ENCODE data around the gene IFI30. TPM values are rescaled to one million over a fixed set of nuclear protein-coding genes. Genes with fewer than 3 reads are reported as not detected.

IFI30 gene
- total RNA-seq, 4 donors from 2014 or later: 11.3 to 90.5 (median 25.7) TPM

DNA sequence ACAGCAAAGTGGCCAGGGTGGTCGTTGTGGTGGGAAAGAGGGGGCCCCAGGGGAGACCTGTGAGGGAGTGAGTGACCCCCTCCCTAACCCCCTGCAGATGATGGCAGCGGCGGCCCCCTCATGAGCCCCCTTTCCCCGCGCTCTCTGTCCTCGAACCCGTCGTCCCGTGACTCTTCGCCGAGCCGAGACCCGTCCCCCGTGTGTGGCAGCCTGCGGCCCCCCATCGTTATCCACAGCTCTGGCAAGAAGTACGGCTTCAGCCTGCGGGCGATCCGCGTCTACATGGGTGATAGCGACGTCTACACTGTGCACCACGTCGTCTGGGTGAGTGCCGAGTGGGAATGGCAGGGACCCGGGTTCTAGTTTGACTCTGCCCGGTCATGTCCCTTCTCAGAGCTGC is 28.7 kb upstream of the IFI30 start:
- intact Hi-C loops (cut with DNase I): no loop called here

DNA sequence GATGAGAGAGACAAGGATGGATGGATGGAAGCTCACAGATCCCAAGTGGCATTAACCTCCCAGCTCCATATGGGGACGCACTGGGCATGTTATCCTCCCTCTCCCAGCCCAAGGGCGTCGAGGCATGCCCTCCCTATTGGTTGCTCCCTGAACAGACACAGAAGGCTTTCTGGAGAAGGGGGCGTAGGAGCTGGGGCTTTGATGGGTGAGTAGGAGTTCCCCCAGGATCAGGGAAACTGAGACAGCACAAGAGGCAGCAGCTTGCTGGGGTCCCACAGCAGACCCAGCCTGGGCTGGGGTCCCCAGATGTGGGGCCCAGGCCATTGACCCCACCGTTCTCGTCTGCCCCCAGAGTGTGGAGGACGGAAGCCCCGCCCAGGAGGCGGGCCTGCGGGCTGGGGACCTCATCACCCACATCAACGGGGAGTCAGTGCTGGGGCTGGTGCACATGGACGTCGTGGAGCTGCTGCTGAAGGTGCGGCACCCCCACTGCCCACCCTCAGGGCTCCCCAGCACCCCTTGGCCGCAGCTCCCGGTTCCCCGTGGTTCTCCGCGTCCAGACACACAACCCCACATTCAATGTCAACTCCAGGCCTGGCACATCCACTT is 28.1 kb upstream of the IFI30 start:
- TF ChIP-seq, protein P1, sequence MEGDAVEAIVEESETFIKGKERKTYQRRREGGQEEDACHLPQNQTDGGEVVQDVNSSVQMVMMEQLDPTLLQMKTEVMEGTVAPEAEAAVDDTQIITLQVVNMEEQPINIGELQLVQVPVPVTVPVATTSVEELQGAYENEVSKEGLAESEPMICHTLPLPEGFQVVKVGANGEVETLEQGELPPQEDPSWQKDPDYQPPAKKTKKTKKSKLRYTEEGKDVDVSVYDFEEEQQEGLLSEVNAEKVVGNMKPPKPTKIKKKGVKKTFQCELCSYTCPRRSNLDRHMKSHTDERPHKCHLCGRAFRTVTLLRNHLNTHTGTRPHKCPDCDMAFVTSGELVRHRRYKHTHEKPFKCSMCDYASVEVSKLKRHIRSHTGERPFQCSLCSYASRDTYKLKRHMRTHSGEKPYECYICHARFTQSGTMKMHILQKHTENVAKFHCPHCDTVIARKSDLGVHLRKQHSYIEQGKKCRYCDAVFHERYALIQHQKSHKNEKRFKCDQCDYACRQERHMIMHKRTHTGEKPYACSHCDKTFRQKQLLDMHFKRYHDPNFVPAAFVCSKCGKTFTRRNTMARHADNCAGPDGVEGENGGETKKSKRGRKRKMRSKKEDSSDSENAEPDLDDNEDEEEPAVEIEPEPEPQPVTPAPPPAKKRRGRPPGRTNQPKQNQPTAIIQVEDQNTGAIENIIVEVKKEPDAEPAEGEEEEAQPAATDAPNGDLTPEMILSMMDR (IDR thresholded peaks at IDR 0.05): no peak
- no peak for TF ChIP-seq POLR2A (IDR thresholded peaks at IDR 0.05)
- intact Hi-C loops (cut with DNase I): no loop called here
- H3K27ac ChIP-seq: no peak overlapping the region
- no peak overlapping the region for H3K4me3 ChIP-seq
- WGBS, 2 donors: 90% methylated on average over 10 to 15 of the region's 19 CpGs
- H3K9me3 ChIP-seq: no peaks in the 10 kb centered on the region
- no peaks in the 10 kb centered on the region for H3K27me3 ChIP-seq
- no peak for DNase-seq
- peaks cover 13 to 78% (median 23%) of the 10 kb centered on the region in 3 donors for H3K36me3 ChIP-seq
- peaks cover 0 to 5% (median 0%) of the 10 kb centered on the region in 3 donors for H3K4me1 ChIP-seq

More for the DNA sequence above, 28.7 kb upstream of the IFI30 start:
- TF ChIP-seq POLR2A (IDR thresholded peaks at IDR 0.05): no peak
- TF ChIP-seq, protein P1 (IDR thresholded peaks at IDR 0.05): no peak
- no peaks in the 10 kb centered on the region for H3K27me3 ChIP-seq
- peaks cover 0 to 5% (median 0%) of the 10 kb centered on the region in 3 donors for H3K4me1 ChIP-seq
- H3K36me3 ChIP-seq: peaks cover 13 to 84% (median 23%) of the 10 kb centered on the region in 3 donors
- H3K27ac ChIP-seq: no peak overlapping the region
- 97 to 98% methylated on average over 13 to 17 of the region's 28 CpGs for WGBS, 2 donors
- DNase-seq: no peak
- H3K9me3 ChIP-seq: no peaks in the 10 kb centered on the region
- no peak overlapping the region for H3K4me3 ChIP-seq

DNA sequence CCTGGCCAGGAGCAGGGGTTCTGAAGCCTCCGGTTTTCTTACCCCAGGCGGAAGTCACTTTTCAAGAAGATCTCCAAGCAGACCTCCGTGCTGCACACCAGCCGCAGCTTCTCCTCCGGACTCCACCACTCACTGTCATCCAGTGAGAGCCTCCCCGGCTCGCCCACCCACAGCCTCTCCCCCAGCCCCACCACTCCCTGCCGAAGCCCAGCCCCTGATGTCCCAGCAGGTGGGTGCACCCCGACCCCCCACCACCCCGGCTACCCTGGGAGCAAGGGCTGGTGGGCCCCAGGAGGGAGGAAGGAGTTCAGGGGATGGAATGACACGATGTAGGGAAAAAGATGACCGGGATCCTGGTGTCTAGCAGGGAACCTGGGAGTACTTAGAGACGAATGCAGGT is 26.2 kb upstream of the IFI30 start:
- Histone ChIP-seq H3K27ac (no peak overlapping the region), H3K36me3 (peaks cover 13 to 59% (median 23%) of the 10 kb centered on the region in 3 donors), H3K4me1 (peaks cover 7 to 18% (median 10%) of the 10 kb centered on the region in 3 donors), H3K9me3 (no peaks in the 10 kb centered on the region), H3K27me3 (no peaks in the 10 kb centered on the region), H3K4me3 (no peak overlapping the region)
- DNase-seq: no peak
- intact Hi-C loops (cut with DNase I): no loop called here
- TF ChIP-seq POLR2A (IDR thresholded peaks at IDR 0.05): no peak
- TF ChIP-seq, protein P1 (IDR thresholded peaks at IDR 0.05): no peak
- 61 to 80% methylated on average over 1 to 3 of the region's 13 CpGs for WGBS, 2 donors

DNA sequence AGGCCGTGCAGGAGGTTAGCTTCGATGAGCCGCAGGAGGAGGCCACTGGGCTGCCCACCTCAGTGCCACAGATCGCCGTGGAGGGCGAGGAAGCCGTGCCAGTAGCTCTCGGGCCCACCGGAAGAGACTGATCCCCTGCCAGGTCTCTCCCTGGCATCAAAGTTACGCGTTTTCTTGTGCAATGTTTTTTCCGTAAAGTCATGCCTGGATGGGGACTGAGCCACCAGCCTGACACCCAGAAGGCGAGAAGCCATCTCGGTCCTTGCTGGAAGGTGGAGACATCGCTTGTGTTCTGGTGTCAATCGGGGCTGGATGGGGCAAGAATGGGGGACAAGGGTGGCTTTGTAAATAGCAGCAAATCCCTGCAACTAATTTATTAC is 24.0 kb upstream of the IFI30 start:
- no peak for TF ChIP-seq POLR2A (IDR thresholded peaks at IDR 0.05)
- TF ChIP-seq, protein P1 (IDR thresholded peaks at IDR 0.05): no peak
- Histone ChIP-seq H3K27ac (no peak overlapping the region), H3K36me3 (peaks cover 8 to 37% (median 11%) of the 10 kb centered on the region in 3 donors), H3K27me3 (no peaks in the 10 kb centered on the region), H3K4me3 (no peak overlapping the region), H3K4me1 (peaks cover 17 to 35% (median 21%) of the 10 kb centered on the region in 3 donors), H3K9me3 (no peaks in the 10 kb centered on the region)
- WGBS, 2 donors: 70 to 72% methylated on average over 4 to 7 of the region's 16 CpGs
- intact Hi-C loops (cut with DNase I): no loop called here
- no peak for DNase-seq

DNA sequence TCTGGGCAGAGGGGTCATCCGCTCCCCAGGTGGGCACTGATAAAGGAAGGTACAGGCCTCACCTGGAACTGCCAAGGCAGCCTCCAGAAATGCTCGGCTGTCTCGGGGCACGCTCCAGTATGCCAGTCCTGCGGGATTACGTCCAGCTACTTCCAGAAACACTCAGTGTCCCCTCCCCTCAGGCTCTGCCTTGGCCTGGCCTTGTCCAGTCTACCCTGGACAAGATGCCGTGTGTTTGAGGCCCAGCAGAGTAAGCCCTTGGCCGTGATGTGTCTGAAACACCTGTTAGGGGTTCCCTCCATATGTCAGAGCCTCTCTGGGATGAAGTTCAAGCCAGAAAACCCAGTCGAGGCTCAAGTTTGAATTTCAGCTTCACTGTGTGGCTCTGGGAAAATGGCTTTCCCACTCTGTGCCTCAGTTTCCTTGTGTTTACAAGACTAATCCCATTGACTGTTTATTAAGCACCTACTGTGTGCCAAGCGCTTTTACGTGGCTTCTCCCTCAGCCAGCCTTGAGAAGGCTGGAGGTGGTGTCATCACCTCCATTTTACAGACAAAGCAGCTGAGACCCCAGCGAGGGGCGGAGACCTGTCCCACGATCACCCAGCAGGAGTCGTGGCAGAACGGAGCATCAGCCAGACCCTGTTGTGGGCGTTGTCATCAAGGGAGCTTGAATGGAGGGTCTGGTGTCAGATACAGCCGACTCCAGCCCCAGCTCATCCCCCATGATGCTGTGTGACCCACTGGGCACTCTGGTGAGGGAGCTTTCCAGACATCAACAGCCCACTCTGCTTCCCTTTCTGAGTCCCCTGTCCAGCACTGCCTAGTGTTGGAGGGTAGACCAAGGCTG is 22.6 kb upstream of the IFI30 start:
- peaks cover 0 to 30% (median 0%) of the 10 kb centered on the region in 3 donors for H3K36me3 ChIP-seq
- intact Hi-C loops (cut with DNase I): no loop called here
- WGBS, 2 donors: 84 to 94% methylated on average over 5 to 8 of the region's 18 CpGs
- H3K4me3 ChIP-seq: no peak overlapping the region
- TF ChIP-seq, protein P1 (IDR thresholded peaks at IDR 0.05): no peak
- no peak for TF ChIP-seq POLR2A (IDR thresholded peaks at IDR 0.05)
- peak overlapping the region in 3 of 4 donors; percentile 95 to 99 (median 97) for H3K27ac ChIP-seq
- H3K9me3 ChIP-seq: no peaks in the 10 kb centered on the region
- no peaks in the 10 kb centered on the region for H3K27me3 ChIP-seq
- DNase-seq: no peak
- H3K4me1 ChIP-seq: peaks cover 25 to 49% (median 31%) of the 10 kb centered on the region in 3 donors

Measured in esophagus squamous epithelium (tissue), 5 donors.